HEK293T (cell line): ENCODE measurements around the gene ABCA9.

Experiments
- BHLHE40 ChIP-seq: fragments of 450-650 bp; IDR thresholded peaks from 2 replicates; pipeline ENCODE4 v1.6.1; 2016; ENCODE audit warnings: mild to moderate bottlenecking, moderate library complexity, borderline replicate concordance
- ELF4 ChIP-seq: fragments of 450-650 bp; IDR thresholded peaks from 2 replicates; pipeline ENCODE4 v1.6.1; 2017; ENCODE audit warnings: antibody characterized with exemption
- FOXM1 ChIP-seq: fragments of 450-650 bp; IDR thresholded peaks from 2 replicates; pipeline ENCODE4 v1.6.1; 2017; ENCODE audit warnings: mild to moderate bottlenecking, borderline replicate concordance
- LEF1 ChIP-seq: fragments of 450-650 bp; IDR thresholded peaks from 2 replicates; pipeline ENCODE4 v1.6.1; 2017; ENCODE audit warnings: mild to moderate bottlenecking, borderline replicate concordance
- PKNOX1 ChIP-seq: fragments of 450-650 bp; IDR thresholded peaks from 2 replicates; pipeline ENCODE4 v1.6.1; 2016
- SP1 ChIP-seq: fragments of 450-650 bp; IDR thresholded peaks from 2 replicates; pipeline ENCODE4 v1.6.1; 2017
- SUZ12 ChIP-seq: fragments of 450-650 bp; IDR thresholded peaks from 2 replicates; pipeline ENCODE4 v1.6.1; 2016; ENCODE audit warnings: mild to moderate bottlenecking
- TARDBP ChIP-seq: fragments of 450-650 bp; IDR thresholded peaks from 2 replicates; pipeline ENCODE4 v1.6.1; 2016
- ZNF384 ChIP-seq: fragments of 450-650 bp; IDR thresholded peaks from 2 replicates; pipeline ENCODE4 v1.6.1; 2016

DNA sequence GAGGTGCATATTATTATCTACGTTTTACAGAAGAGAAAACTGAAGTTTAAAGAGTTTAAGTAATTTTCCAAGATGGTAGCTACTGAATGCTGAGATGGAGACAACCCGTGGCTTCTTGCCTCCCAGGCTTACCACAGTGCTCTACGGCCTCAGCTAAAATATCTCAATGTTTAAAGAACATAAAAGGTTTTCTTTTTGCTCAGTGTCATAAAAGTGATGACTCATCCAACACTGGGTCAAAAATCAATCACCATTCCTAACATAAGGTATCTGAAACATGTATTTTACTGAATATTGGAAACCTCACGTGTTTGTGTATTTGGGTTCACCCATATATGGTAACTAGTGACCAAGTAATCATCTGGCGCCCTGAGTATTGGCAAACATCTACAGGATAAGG, 18.4 kb downstream of the ABCA9 start:
- TF ChIP-seq ELF4, result no peak
- TF ChIP-seq BHLHE40, result no peak
- no peak for TF ChIP-seq SUZ12
- no peak for TF ChIP-seq SP1
- TF ChIP-seq TARDBP, result no peak
- no peak for TF ChIP-seq ZNF384
- no peak for TF ChIP-seq FOXM1
- no peak for TF ChIP-seq LEF1
- TF ChIP-seq PKNOX1, result no peak
